Lung (tissue), 12 donors: ENCODE measurements around the gene DOCK6. TPM values are rescaled to one million over a fixed set of nuclear protein-coding genes. Genes with fewer than 3 reads are reported as not detected.

ENCODE experiments used
- ATAC-seq: fragments of 200-7000 bp; cut with Tn5 transposase; one replicate; pipeline ENCODE4 v1.9.1; 2020; ENCODE audit warnings: moderate number of reproducible peaks; ENCODE audit not compliant: insufficient read depth, low FRiP score
- DNase-seq, 3 donors: peaks; one replicate each; pipeline ENCODE4 v3.0.0-alpha.2; 2013 to 2017
- H3K27ac ChIP-seq, 2 donors: one replicate each; pipeline ENCODE4 v1.5.1; 2013; ENCODE audit warnings: mild to moderate bottlenecking in 2 of 2, moderate library complexity in 2 of 2, control low read depth in 1 of 2, inconsistent platforms in 1 of 2, low read depth in 1 of 2, low read length in 1 of 2
- H3K27me3 ChIP-seq, 3 donors: one replicate each; pipeline ENCODE4 v1.5.1; 2013; ENCODE audit warnings: low read length in 2 of 3; ENCODE audit not compliant: control insufficient read depth in 3 of 3, insufficient read depth in 3 of 3
- H3K36me3 ChIP-seq, 4 donors: one replicate each; pipeline ENCODE4 v1.5.1; 2013; ENCODE audit warnings: low read length in 4 of 4, mild to moderate bottlenecking in 1 of 4, moderate library complexity in 1 of 4; ENCODE audit not compliant: control insufficient read depth in 4 of 4, insufficient read depth in 4 of 4
- H3K4me1 ChIP-seq, 5 donors: one replicate each; pipeline ENCODE4 v1.5.1; 2013; ENCODE audit warnings: low read length in 5 of 5, mild to moderate bottlenecking in 2 of 5, moderate library complexity in 1 of 5; ENCODE audit not compliant: control insufficient read depth in 5 of 5, insufficient read depth in 5 of 5
- H3K4me3 ChIP-seq: one replicate; pipeline ENCODE4 v1.5.1; 2013; ENCODE audit warnings: mild to moderate bottlenecking, control low read depth, moderate library complexity
- H3K9ac ChIP-seq, 2 donors: one replicate each; pipeline ENCODE4 v1.5.1; 2013; ENCODE audit warnings: low read length in 2 of 2, control low read depth in 1 of 2; ENCODE audit not compliant: insufficient read depth in 1 of 2
- H3K9me3 ChIP-seq, 4 donors: one replicate each; pipeline ENCODE4 v1.5.1; 2013; ENCODE audit warnings: low read length in 3 of 4, mild to moderate bottlenecking in 1 of 4, moderate library complexity in 1 of 4; ENCODE audit not compliant: control insufficient read depth in 4 of 4, insufficient read depth in 3 of 4
- CTCF ChIP-seq: IDR thresholded peaks from 2 replicates; pipeline ENCODE4 v1.5.1; 2012; ENCODE audit warnings: mild to moderate bottlenecking; ENCODE audit errors: control extremely low read depth, extremely low read depth
- WGBS, 2 donors: extraction: QIAGEN DNeasy Blood & Tissue Kit; methylation state at CpG; one replicate each; pipeline ENCODE4 v1.1.7; 2013; 5-methylcytosine and 5-hydroxymethylcytosine counted together
- polyA plus RNA-seq, 2 donors: library from polyadenylated mRNA; stranded (reverse); fragments of 200-250 nt; gene quantifications; one replicate each; pipeline ENCODE4 v1.2.1, GENCODE V29; 2013
- total RNA-seq, 2 donors: library from RNA; depleted of rRNA in 1 of 2; stranded (reverse); fragments of >200 nt in 1 of 2; gene quantifications; one replicate each; pipeline ENCODE4 v1.2.1, GENCODE V29; 2014 to 2021
- donor health status: control.
- donor health status: control.
- donor health status: Bipolar disorder and iron deficiency.
- donor health status: healthy.
- donor health status: DM: yes; HTN: yes; CAD: no.

The DOCK6 gene
- total and polyA plus RNA-seq, 4 donors = 38.6 to 129 (median 73.7) TPM

DNA sequence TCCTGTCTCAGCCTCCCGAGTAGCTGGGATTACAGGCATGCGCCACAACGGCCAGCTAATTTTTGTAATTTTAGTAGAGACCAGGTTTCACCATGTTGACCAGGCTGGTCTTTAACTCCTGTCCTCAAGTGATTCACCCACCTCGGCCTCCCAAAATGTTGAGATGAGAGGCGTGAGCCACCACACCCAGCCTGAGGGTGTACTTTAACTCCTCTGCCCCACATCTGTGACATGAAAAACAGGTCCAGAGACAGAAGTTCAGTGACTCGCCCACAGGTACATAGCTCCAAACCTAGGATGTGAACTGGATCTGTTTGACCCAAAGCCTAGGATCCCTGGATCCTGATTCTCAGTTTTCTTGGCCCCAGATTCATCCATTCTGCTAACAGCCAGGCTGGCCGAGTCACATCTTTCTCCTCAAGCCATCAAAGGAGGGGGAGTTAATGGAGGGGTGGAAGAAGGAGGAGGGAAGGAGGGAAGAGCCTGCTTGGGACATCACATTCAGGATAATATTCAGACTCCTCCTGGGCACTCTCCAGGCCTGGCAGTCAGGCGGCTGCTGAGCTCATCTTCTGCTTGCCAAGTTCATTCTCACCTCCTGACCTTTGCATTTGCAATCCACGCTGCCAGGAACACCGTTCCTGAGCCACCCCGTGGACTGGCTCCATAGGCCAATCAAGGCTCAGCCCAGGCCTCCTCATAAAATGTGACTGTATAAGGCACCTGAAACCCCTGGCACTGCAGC lies 109.8 kb downstream of the DOCK6 start:
- peak overlapping the region in 1 of 2 donors; percentile 67 for H3K9ac ChIP-seq
- DNase-seq = peak in 2 of 3 donors; percentile 50 to 78

GRCh38 chr19:11151181-11151580 lies 111.1 kb downstream of the DOCK6 start:
- no peak for ATAC-seq
- WGBS, 2 donors = 55 to 84% methylated on average over 7 of the region's 7 CpGs
- TF ChIP-seq CTCF = no peak
- peaks cover 0 to 31% (median 4%) of the 10 kb centered on the region in 5 donors for H3K4me1 ChIP-seq
- peak overlapping the region in 1 of 2 donors; percentile 35 for H3K27ac ChIP-seq
- no peak overlapping the region for H3K4me3 ChIP-seq
- no peaks in the 10 kb centered on the region for H3K27me3 ChIP-seq
- peak overlapping the region in 1 of 2 donors; percentile 68 for H3K9ac ChIP-seq
- peak; percentile 55 to 91 (median 77) for DNase-seq
- H3K36me3 ChIP-seq = peaks cover 0 to under 1% (median 0%) of the 10 kb centered on the region in 4 donors
- H3K9me3 ChIP-seq = no peaks in the 10 kb centered on the region

More for the DNA sequence above, 109.8 kb downstream of the DOCK6 start:
- H3K9me3 ChIP-seq = no peaks in the 10 kb centered on the region
- H3K4me1 ChIP-seq = peaks cover 0 to 33% (median 4%) of the 10 kb centered on the region in 5 donors
- no peaks in the 10 kb centered on the region for H3K27me3 ChIP-seq
- peak overlapping the region; percentile 65 to 91 for H3K27ac ChIP-seq
- 67 to 81% methylated on average over 11 of the region's 11 CpGs for WGBS, 2 donors
- ATAC-seq = no peak
- H3K4me3 ChIP-seq = no peak overlapping the region
- H3K36me3 ChIP-seq = no peaks in the 10 kb centered on the region
- no peak for TF ChIP-seq CTCF

Other genes starting within 250 kb of the DOCK6 start
- gene LDLR, start 173.1 kb downstream of the DOCK6 start, total RNA-seq = 100 to 1,000 TPM; 270 to 271 TPM
- gene LDLR, start 173.1 kb downstream of the DOCK6 start, polyA plus RNA-seq = 100 to 1,000 TPM in 1 of 2 donors, 10 to 100 TPM in 1; 52.1 to 131 TPM
- 1 to 10 TPM; 2.5 to 5.3 TPM for gene SPC24, start 106.7 kb downstream of the DOCK6 start, total RNA-seq
- gene SPC24, start 106.7 kb downstream of the DOCK6 start, polyA plus RNA-seq = 1 to 10 TPM; 1.3 to 6.5 TPM
- 100 to 1,000 TPM; 129 to 164 TPM for gene KANK2, start 65.0 kb downstream of the DOCK6 start, total RNA-seq
- gene KANK2, start 65.0 kb downstream of the DOCK6 start, polyA plus RNA-seq = 10 to 100 TPM; 90.1 to 96.8 TPM
- not detected for gene ANGPTL8, start 22.9 kb downstream of the DOCK6 start, total RNA-seq
- gene ANGPTL8, start 22.9 kb downstream of the DOCK6 start, polyA plus RNA-seq = 1 to 10 TPM in 1 of 2 donors, under 1 TPM in 1; 0.19 to 1.0 TPM
- not detected for gene TSPAN16, start 33.6 kb upstream of the DOCK6 start, total RNA-seq
- not detected for gene TSPAN16, start 33.6 kb upstream of the DOCK6 start, polyA plus RNA-seq
- 10 to 100 TPM; 28.0 to 73.2 TPM for gene RAB3D, start 77.1 kb upstream of the DOCK6 start, total RNA-seq
- gene RAB3D, start 77.1 kb upstream of the DOCK6 start, polyA plus RNA-seq = 10 to 100 TPM; 16.0 to 18.6 TPM
- gene TMEM205, start 83.7 kb upstream of the DOCK6 start, total RNA-seq = 100 to 1,000 TPM; 101 to 125 TPM
- gene TMEM205, start 83.7 kb upstream of the DOCK6 start, polyA plus RNA-seq = 100 to 1,000 TPM; 129 to 166 TPM
- 10 to 100 TPM; 25.8 to 26.5 TPM for gene CCDC159, start 84.0 kb upstream of the DOCK6 start, total RNA-seq
- gene CCDC159, start 84.0 kb upstream of the DOCK6 start, polyA plus RNA-seq = 10 to 100 TPM; 40.9 to 55.2 TPM
- gene PLPPR2, start 92.9 kb upstream of the DOCK6 start, total RNA-seq = 10 to 100 TPM in 1 of 2 donors, 1 to 10 TPM in 1; 9.1 to 33.2 TPM
- 10 to 100 TPM; 15.3 to 35.1 TPM for gene PLPPR2, start 92.9 kb upstream of the DOCK6 start, polyA plus RNA-seq
- gene SWSAP1, start 112.1 kb upstream of the DOCK6 start, total RNA-seq = 1 to 10 TPM; 1.1 to 4.1 TPM
- gene SWSAP1, start 112.1 kb upstream of the DOCK6 start, polyA plus RNA-seq = 1 to 10 TPM; 3.5 to 4.0 TPM
- 10 to 100 TPM; 14.5 to 20.6 TPM for gene EPOR, start 121.8 kb upstream of the DOCK6 start, total RNA-seq
- gene EPOR, start 121.8 kb upstream of the DOCK6 start, polyA plus RNA-seq = 10 to 100 TPM in 1 of 2 donors, 1 to 10 TPM in 1; 8.7 to 14.7 TPM
- 10 to 100 TPM; 35.2 to 45.2 TPM for gene RGL3, start 156.8 kb upstream of the DOCK6 start, total RNA-seq
- gene RGL3, start 156.8 kb upstream of the DOCK6 start, polyA plus RNA-seq = 10 to 100 TPM; 10.4 to 39.3 TPM
- gene ODAD3, start 172.6 kb upstream of the DOCK6 start, total RNA-seq = 1 to 10 TPM; 3.9 to 9.8 TPM
- 1 to 10 TPM; 2.0 to 4.5 TPM for gene ODAD3, start 172.6 kb upstream of the DOCK6 start, polyA plus RNA-seq
- gene PRKCSH, start 173.1 kb upstream of the DOCK6 start, total RNA-seq = 100 to 1,000 TPM; 115 to 315 TPM
- 100 to 1,000 TPM; 142 to 174 TPM for gene PRKCSH, start 173.1 kb upstream of the DOCK6 start, polyA plus RNA-seq
- gene ELAVL3, start 218.5 kb upstream of the DOCK6 start, total RNA-seq = under 1 TPM in 1 of 2 donors, not detected in 1; 0.34 TPM
- gene ELAVL3, start 218.5 kb upstream of the DOCK6 start, polyA plus RNA-seq = under 1 TPM in 1 of 2 donors, not detected in 1; 0.15 TPM
- gene ZNF653, start 243.3 kb upstream of the DOCK6 start, total RNA-seq = 10 to 100 TPM in 1 of 2 donors, 1 to 10 TPM in 1; 5.4 to 12.9 TPM
- gene ZNF653, start 243.3 kb upstream of the DOCK6 start, polyA plus RNA-seq = 10 to 100 TPM in 1 of 2 donors, 1 to 10 TPM in 1; 7.7 to 10.2 TPM